Peyer's patch (tissue), 4 donors: ENCODE measurements around the gene PHC3. TPM values are rescaled to one million over a fixed set of nuclear protein-coding genes. Genes with fewer than 3 reads are reported as not detected.

Experiments
- DNase-seq, 3 donors: peaks; one replicate each; pipeline ENCODE4 v3.0.0-alpha.2; 2017 to 2019
- H3K27ac ChIP-seq, 4 donors: fragments of 200-600 bp; sonication (generic); one replicate each; pipeline ENCODE4 v1.5.1; 2016 to 2019
- H3K27me3 ChIP-seq, 2 donors: fragments of 200-600 bp; sonication (generic); one replicate each; pipeline ENCODE4 v1.5.1; 2019
- H3K36me3 ChIP-seq, 3 donors: fragments of 200-600 bp; sonication (generic); one replicate each; pipeline ENCODE4 v1.5.1; 2016 to 2019
- H3K4me1 ChIP-seq, 4 donors: fragments of 200-600 bp; sonication (generic); one replicate each; pipeline ENCODE4 v1.5.1; 2016 to 2019
- H3K4me3 ChIP-seq, 4 donors: fragments of 200-600 bp; sonication (generic); 1 replicate in 3 of 4; 2 replicates in 1 of 4; pipeline ENCODE4 v1.5.1; 2016 to 2019; ENCODE audit warnings: mild to moderate bottlenecking in 1 of 4
- H3K9me3 ChIP-seq, 4 donors: fragments of 200-600 bp; sonication (generic); one replicate each; pipeline ENCODE4 v1.5.1; 2016 to 2019; ENCODE audit warnings: mild to moderate bottlenecking in 1 of 4
- POLR2A ChIP-seq, 2 donors: fragments of 450-650 bp; IDR thresholded peaks; one replicate each; pipeline ENCODE4 v1.5.1; 2017; ENCODE audit warnings: antibody characterized with exemption in 2 of 2, mild to moderate bottlenecking in 2 of 2, moderate library complexity in 2 of 2
- small RNA-seq, 2 donors: library from RNA; depleted of rRNA; stranded (forward); fragments of <200 nt; gene quantifications; one replicate each; pipeline ENCODE3, GENCODE V24; 2016
- total RNA-seq, 4 donors: library from RNA; depleted of rRNA; stranded (reverse); fragments of >200 nt; gene quantifications; one replicate each; pipeline ENCODE4 v1.1.0, GENCODE V29; 2016
- TF ChIP-seq, protein P1 (sequence below), 6 experiments: fragments of 450-650 bp in 4 of 6; fragments of 200-600 bp in 2 of 6; sonication (generic) in 1 of 6; IDR thresholded peaks; one replicate each; pipeline ENCODE4 v1.5.1; 2017 to 2019; ENCODE audit warnings: antibody characterized with exemption in 6 of 6, mild to moderate bottlenecking in 3 of 6, moderate library complexity in 1 of 6

The PHC3 gene
- total RNA-seq, 4 donors from 2014 or later = 52.4 to 234 (median 83.2) TPM

DNA sequence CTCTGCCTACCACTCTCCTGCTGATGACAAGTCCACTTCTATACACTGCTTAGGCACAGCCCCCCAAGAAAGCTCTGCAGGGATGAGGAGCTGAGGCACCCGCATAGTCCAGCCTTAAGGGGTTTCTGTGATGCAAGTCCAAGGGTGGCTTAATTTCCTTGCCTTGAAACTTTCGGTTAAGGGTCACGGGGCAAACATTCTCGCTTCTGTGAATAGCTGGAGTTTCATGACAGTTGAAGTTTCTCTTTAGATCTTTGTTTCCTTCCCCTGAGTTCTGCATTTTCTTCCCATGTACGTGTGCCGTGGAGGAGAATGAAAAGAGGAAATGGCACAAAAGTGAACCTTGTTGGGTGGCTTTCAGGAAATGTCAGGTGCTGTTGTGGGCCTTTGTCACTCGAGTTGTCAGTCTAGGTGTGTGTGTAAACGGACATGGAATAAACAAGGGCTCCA lies 136.7 kb downstream of the PHC3 start:
- peak in 2 of 3 donors; percentile 52 to 61 for DNase-seq
- Histone ChIP-seq H3K4me3 (peak overlapping the region in 2 of 4 donors; percentile 2 to 28), H3K27ac (peak overlapping the region; percentile 67 to 79 (median 71)), H3K4me1 (peaks cover 0 to 43% (median 3%) of the 10 kb centered on the region in 4 donors), H3K36me3 (no peaks in the 10 kb centered on the region), H3K27me3 (no peaks in the 10 kb centered on the region), H3K9me3 (no peaks in the 10 kb centered on the region)
- TF ChIP-seq POLR2A (IDR thresholded peaks at IDR 0.05) = no peak
- TF ChIP-seq, protein P1, sequence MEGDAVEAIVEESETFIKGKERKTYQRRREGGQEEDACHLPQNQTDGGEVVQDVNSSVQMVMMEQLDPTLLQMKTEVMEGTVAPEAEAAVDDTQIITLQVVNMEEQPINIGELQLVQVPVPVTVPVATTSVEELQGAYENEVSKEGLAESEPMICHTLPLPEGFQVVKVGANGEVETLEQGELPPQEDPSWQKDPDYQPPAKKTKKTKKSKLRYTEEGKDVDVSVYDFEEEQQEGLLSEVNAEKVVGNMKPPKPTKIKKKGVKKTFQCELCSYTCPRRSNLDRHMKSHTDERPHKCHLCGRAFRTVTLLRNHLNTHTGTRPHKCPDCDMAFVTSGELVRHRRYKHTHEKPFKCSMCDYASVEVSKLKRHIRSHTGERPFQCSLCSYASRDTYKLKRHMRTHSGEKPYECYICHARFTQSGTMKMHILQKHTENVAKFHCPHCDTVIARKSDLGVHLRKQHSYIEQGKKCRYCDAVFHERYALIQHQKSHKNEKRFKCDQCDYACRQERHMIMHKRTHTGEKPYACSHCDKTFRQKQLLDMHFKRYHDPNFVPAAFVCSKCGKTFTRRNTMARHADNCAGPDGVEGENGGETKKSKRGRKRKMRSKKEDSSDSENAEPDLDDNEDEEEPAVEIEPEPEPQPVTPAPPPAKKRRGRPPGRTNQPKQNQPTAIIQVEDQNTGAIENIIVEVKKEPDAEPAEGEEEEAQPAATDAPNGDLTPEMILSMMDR (IDR thresholded peaks at IDR 0.05) = no peak

DNA sequence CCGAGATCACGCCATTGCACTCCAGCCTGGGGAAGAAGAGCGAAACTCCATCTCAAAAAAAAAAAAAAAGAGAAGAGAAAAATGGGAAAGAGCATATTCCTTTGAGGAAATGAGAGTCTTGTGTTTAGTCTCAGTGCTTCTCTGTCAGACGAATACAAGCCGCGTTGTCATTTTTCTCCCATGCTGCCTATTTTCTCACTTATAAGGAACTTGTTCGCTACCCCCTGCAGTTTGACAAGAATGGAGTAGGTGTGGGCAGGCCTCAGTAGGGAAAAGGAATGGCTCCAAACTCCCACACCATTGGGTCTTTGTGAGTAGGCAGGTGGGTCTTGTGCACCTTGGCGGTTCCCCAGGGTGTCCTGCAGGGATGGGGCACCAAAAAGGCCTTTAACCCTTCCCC lies 137.3 kb downstream of the PHC3 start:
- Histone ChIP-seq H3K36me3 (no peaks in the 10 kb centered on the region), H3K4me1 (peaks cover 0 to 38% (median 3%) of the 10 kb centered on the region in 4 donors), H3K9me3 (no peaks in the 10 kb centered on the region), H3K4me3 (peak overlapping the region in 2 of 4 donors; percentile 2 to 28), H3K27ac (peak overlapping the region; percentile 67 to 79 (median 71)), H3K27me3 (no peaks in the 10 kb centered on the region)
- DNase-seq = no peak
- TF ChIP-seq, protein P1 (IDR thresholded peaks at IDR 0.05) = no peak
- no peak for TF ChIP-seq POLR2A (IDR thresholded peaks at IDR 0.05)

DNA sequence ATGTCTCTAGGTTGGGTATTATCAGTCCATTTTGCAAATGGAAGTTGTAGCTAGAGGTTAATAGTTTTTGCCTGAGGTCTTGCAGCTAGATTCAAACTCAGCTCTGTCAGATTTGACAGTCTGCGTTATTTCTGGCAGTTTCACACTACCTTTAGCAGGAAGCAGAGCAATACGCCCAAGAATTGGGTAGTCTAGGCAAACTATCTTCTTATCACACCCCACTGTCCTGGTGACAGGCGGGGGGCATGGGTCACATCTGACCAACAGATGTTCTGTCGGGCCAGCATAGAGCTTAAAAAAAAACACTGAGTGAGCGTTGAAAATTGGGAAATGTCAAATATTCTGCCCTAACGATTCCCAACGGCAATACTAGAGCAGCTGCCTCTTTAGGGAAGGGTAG lies 138.0 kb downstream of the PHC3 start:
- Histone ChIP-seq H3K4me3 (no peak overlapping the region), H3K4me1 (peaks cover 0 to 32% (median 4%) of the 10 kb centered on the region in 4 donors), H3K9me3 (no peaks in the 10 kb centered on the region), H3K27me3 (no peaks in the 10 kb centered on the region), H3K27ac (peak overlapping the region in 1 of 4 donors; percentile 33), H3K36me3 (no peaks in the 10 kb centered on the region)
- TF ChIP-seq, protein P1 (IDR thresholded peaks at IDR 0.05) = no peak
- TF ChIP-seq POLR2A (IDR thresholded peaks at IDR 0.05) = no peak
- DNase-seq = no peak

DNA sequence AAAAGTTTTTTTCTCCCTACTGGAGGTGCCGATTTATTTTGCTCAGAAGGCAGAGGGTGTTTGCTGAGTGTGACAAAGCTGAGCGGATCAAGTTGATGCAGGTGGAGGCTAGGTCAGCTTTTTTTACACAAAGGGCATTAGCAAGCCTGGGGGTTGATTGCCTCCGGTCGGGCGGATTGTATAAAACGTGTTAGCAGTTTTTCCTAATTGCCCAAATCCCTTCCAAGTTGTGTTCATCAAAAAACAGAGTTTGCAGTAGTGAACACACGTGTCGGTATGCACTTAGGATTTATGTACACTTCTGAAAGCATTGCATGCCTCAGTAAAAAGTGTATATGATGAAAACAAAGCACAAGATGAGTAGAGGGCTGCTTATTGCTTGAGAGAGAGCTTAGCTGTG lies 141.1 kb downstream of the PHC3 start:
- Histone ChIP-seq H3K4me3 (peak overlapping the region in 3 of 4 donors; percentile 53 to 78 (median 64)), H3K27ac (peak overlapping the region in 2 of 4 donors; percentile 55 to 83), H3K27me3 (no peaks in the 10 kb centered on the region), H3K9me3 (no peaks in the 10 kb centered on the region), H3K4me1 (peaks cover 0 to 20% (median 4%) of the 10 kb centered on the region in 4 donors), H3K36me3 (no peaks in the 10 kb centered on the region)
- no peak for TF ChIP-seq POLR2A (IDR thresholded peaks at IDR 0.05)
- TF ChIP-seq, protein P1 (IDR thresholded peaks at IDR 0.05) = no peak
- DNase-seq = no peak

DNA sequence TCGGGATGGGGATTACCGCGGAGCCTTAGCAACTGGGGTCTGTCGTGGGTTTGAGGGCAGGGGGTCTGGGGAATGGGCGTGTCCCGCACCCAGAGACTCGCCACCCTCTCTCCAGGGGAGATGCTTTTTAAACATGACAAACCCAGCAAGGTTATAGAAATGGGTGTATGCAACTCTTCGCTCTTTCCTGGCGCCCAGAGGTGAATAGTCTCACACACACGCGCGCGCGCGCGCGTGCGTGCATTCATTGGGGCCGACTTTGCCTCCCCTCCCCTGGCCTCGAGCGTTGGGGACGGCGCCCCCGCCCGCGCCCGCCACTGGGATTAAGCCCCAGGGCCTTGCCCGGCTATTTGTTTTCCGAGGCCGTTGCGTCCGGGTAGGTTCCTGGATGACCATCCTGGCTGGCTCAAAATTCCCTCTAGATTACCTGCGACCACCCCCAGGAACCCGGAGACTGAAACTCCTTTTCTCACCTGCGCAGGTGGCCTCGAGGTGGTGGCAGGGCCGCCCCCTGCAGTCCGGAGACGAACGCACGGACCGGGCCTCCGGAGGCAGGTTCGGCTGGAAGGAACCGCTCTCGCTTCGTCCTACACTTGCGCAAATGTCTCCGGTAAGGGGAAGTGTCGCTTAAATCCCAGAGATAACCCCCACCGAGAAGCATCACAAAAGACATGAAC lies 143.0 kb downstream of the PHC3 start:
- Histone ChIP-seq H3K4me3 (peak overlapping the region; percentile 53 to 78 (median 70)), H3K9me3 (no peaks in the 10 kb centered on the region), H3K36me3 (no peaks in the 10 kb centered on the region), H3K27me3 (no peaks in the 10 kb centered on the region), H3K4me1 (peaks cover 0 to 9% (median 4%) of the 10 kb centered on the region in 4 donors), H3K27ac (peak overlapping the region; percentile 74 to 86 (median 80))
- DNase-seq = peak; percentile 59 to 78 (median 71)
- TF ChIP-seq, protein P1 (IDR thresholded peaks at IDR 0.05) = peak; percentile 5 to 42 (median 35)
- TF ChIP-seq POLR2A (IDR thresholded peaks at IDR 0.05) = no peak

Small RNAs within 50 kb of the gene (small RNA-seq; reads per million reads assigned to genes)
- gene RNU4-38P = 0 reads per million in 2 donors
- gene RNU6-315P = 0 reads per million in 2 donors

Other genes starting within 250 kb of the PHC3 start
- 10 to 100 TPM; 33.2 to 96.6 (median 36.8) TPM for gene SEC62, start 214.9 kb downstream of the PHC3 start, total RNA-seq
- gene GPR160, start 143.7 kb downstream of the PHC3 start, total RNA-seq = 100 to 1,000 TPM; 144 to 231 (median 203) TPM
- 10 to 100 TPM; 22.1 to 50.3 (median 43.5) TPM for gene PRKCI, start 40.7 kb upstream of the PHC3 start, total RNA-seq
- 10 to 100 TPM; 22.5 to 78.4 (median 43.5) TPM for gene SKIL, start 176.0 kb upstream of the PHC3 start, total RNA-seq
- gene CLDN11, start 237.1 kb upstream of the PHC3 start, total RNA-seq = 10 to 100 TPM in 1 of 4 donors, 1 to 10 TPM in 3; 4.1 to 16.6 (median 5.0) TPM